ENCODE results near the gene FAM163A. TPM values are rescaled to one million over a fixed set of nuclear protein-coding genes. Genes with fewer than 3 reads are reported as not detected.

FAM163A gene
- total RNA-seq, 1 experiment from 2014 or later = not detected

- RAD21 ChIA-PET (ENCODE audit: low non-redundant PET in 1 of 2, low total read pairs in 2 of 2, uncharacterized antibody in 2 of 2, unreplicated experiment in 2 of 2) = no interaction called here
- no peaks in the 10 kb centered on the region for H3K9me2 ChIP-seq (ENCODE audit: insufficient read depth)
- TF ChIP-seq TCF7L2 (IDR thresholded peaks at IDR 0.05; ENCODE audit: borderline replicate concordance, extremely low read depth, insufficient read depth, insufficient read length) = no peak
- no peak for TF ChIP-seq FOSL1 (IDR thresholded peaks at IDR 0.05; ENCODE audit: low read depth)
- no peak for TF ChIP-seq MAX (IDR thresholded peaks at IDR 0.05)
- TF ChIP-seq RAD21 (IDR thresholded peaks at IDR 0.05; ENCODE audit: low read depth) = no peak
- no peak for TF ChIP-seq YY1 (IDR thresholded peaks at IDR 0.05; ENCODE audit: extremely low read depth, insufficient replicate concordance, low read depth, low read length)
- no peak for TF ChIP-seq REST (IDR thresholded peaks at IDR 0.05; ENCODE audit: low read depth)
- no peak for TF ChIP-seq POLR2A (IDR thresholded peaks at IDR 0.05; ENCODE audit: borderline replicate concordance, extremely low read depth, insufficient read depth, insufficient read length)
- TF ChIP-seq ZBTB33 (IDR thresholded peaks at IDR 0.05; ENCODE audit: extremely low read depth, insufficient replicate concordance, low read length) = no peak
- TF ChIP-seq CTCF (IDR thresholded peaks at IDR 0.05 in 2 of 3, conservative IDR thresholded peaks at IDR 0.05 in 1 of 3; ENCODE audit: borderline replicate concordance in 1 of 3, insufficient read depth in 1 of 3, low read depth in 2 of 3, low read length in 2 of 3) = no peak
- TF ChIP-seq JUND (IDR thresholded peaks at IDR 0.05) = no peak
- TF ChIP-seq ZNF274 (IDR thresholded peaks at IDR 0.05; ENCODE audit: low read depth, low read length) = no peak
- TF ChIP-seq EZH2phosphoT487 (IDR thresholded peaks at IDR 0.05; ENCODE audit: borderline replicate concordance) = no peak
- TF ChIP-seq SIN3A (IDR thresholded peaks at IDR 0.05; ENCODE audit: low read depth) = no peak
- TF ChIP-seq SRF (IDR thresholded peaks at IDR 0.05; ENCODE audit: low read depth) = no peak
- no peak for TF ChIP-seq POLR2AphosphoS5 (IDR thresholded peaks at IDR 0.05; ENCODE audit: low read depth, low read length)
- H3K27me3 ChIP-seq (ENCODE audit: insufficient read depth, low read length) = peaks cover 11% of the 10 kb centered on the region; the same call in 1 of the 2 replicates
- H3K4me1 ChIP-seq (ENCODE audit: control insufficient read depth in 1 of 2, insufficient read depth in 2 of 2, low read length in 2 of 2) = no peaks in the 10 kb centered on the region
- BruUV-seq (replicated peaks) = no TSS peak
- no peak overlapping the region for H3K9ac ChIP-seq (ENCODE audit: low read length)
- no peak overlapping the region for H3K4me3 ChIP-seq (replicated peaks in 1 of 2; ENCODE audit: low read depth in 1 of 2, low read length in 2 of 2)
- H2AFZ ChIP-seq (ENCODE audit: low read depth, low read length, poor library complexity, severe bottlenecking) = no peak overlapping the region
- intact Hi-C loops (cut with micrococcal nuclease) = no loop called here
- no peaks in the 10 kb centered on the region for H4K20me1 ChIP-seq (ENCODE audit: insufficient read depth)
- no peak for DNase-seq (ENCODE audit: low read depth, low spot score)
- no peaks in the 10 kb centered on the region for H3K9me3 ChIP-seq (ENCODE audit: control insufficient read depth in 1 of 2, insufficient read depth in 1 of 2, low read depth in 1 of 2, low read length in 2 of 2)
- no peak for ATAC-seq
- CTCF ChIA-PET = interaction anchor here (1.5 to 1.9 kb wide), 2 partner anchors 53 to 56 kb away, joined by 4 to 5 read pairs; no protein-coding TSS in a partner anchor
- no peak overlapping the region for H3K4me2 ChIP-seq (ENCODE audit: low read length)
- POLR2A ChIA-PET = no interaction called here
- no peak overlapping the region for H3K27ac ChIP-seq (ENCODE audit: low read depth, low read length)
- H3K79me2 ChIP-seq (ENCODE audit: insufficient read depth, low read length) = no peaks in the 10 kb centered on the region
- no peaks in the 10 kb centered on the region for H3K36me3 ChIP-seq (ENCODE audit: control insufficient read depth in 1 of 2, insufficient read depth in 2 of 2, low read length in 2 of 2)
These were observed 19.0 kb downstream of the FAM163A start for GRCh38 chr1:179761846-179762640.
